HepG2 (cell line): ENCODE measurements around the gene AP5Z1. TPM values are rescaled to one million over a fixed set of nuclear protein-coding genes. Genes with fewer than 3 reads are reported as not detected.

ENCODE experiments used
- ATAC-seq: fragments of 200-7000 bp; cut with Tn5 transposase; 3 replicates; pipeline ENCODE4 v1.9.1; 2020; ENCODE audit warnings: mild to moderate bottlenecking, moderate library complexity
- BruUV-seq: library from RNA; stranded (reverse); fragments of 400-500 nt; replicated peaks from 2 replicates; lab custom pipeline; 2021; lab: Mats Ljungman, UMichigan
- CTCF ChIA-PET: fragments of 300-600 bp; formaldehyde crosslinking; extraction: SDS; loops from one replicate; lab custom pipeline; 2021; ENCODE audit warnings: low total read pairs, inconsistent platforms, low intra/inter-chr PET ratio; lab: Yijun Ruan, JAX
- POLR2A ChIA-PET: fragments of 350-600 bp; sonication (Branson Sonifier 250); formaldehyde crosslinking; loops from one replicate; lab custom pipeline; 2020; ENCODE audit warnings: antibody characterized with exemption, inconsistent platforms; lab: Yijun Ruan, JAX
- DNase-seq: peaks from one replicate; pipeline ENCODE4 v3.0.0-alpha.2; 2015; ENCODE audit warnings: low spot score
- FAIRE-seq: peaks from 3 replicates; lab custom pipeline; 2011; peaks lifted over from hg19 to GRCh38; lab: Jason Lieb, UNC
- H2AFZ ChIP-seq: one replicate; pipeline ENCODE4 v1.6.1; 2011; ENCODE audit warnings: low read length, inconsistent platforms
- H3K27ac ChIP-seq: fragments of 300-600 bp; 3 replicates; pipeline ENCODE4 v1.8.0; 2011; ENCODE audit warnings: mixed run types, mild to moderate bottlenecking, mixed read lengths, low read length, inconsistent platforms; ENCODE audit not compliant: insufficient read depth; ENCODE audit errors: extremely low read length
- H3K27me3 ChIP-seq, 2 experiments: fragments of 200-600 bp in 1 of 2; 2 replicates in 1 of 2; 3 replicates in 1 of 2; pipeline versions ENCODE4 v1.6.0 to v1.8.0; 2011; ENCODE audit warnings: low read length in 2 of 2, mild to moderate bottlenecking in 2 of 2, moderate library complexity in 2 of 2, inconsistent platforms in 1 of 2; ENCODE audit not compliant: insufficient read depth in 2 of 2, control insufficient read depth in 1 of 2
- H3K36me3 ChIP-seq, 2 experiments: fragments of 200-600 bp in 1 of 2; replicated peaks in 1 of 2; 2 replicates in 1 of 2; 3 replicates in 1 of 2; pipeline versions ENCODE4 v1.5.1 to v1.8.0; 2011; ENCODE audit warnings: low read length in 2 of 2, inconsistent platforms in 1 of 2; ENCODE audit not compliant: insufficient read depth in 2 of 2, control insufficient read depth in 1 of 2
- H3K4me1 ChIP-seq: 2 replicates; pipeline ENCODE4 v1.5.1; 2012; ENCODE audit warnings: low read length, inconsistent platforms; ENCODE audit not compliant: insufficient read depth
- H3K4me2 ChIP-seq: 2 replicates; pipeline ENCODE4 v1.6.0; 2011; ENCODE audit warnings: low read depth, low read length, inconsistent platforms
- H3K4me3 ChIP-seq, 3 experiments: fragments of 200-600 bp in 1 of 3; sonication (generic), shearing (Covaris generic) in 1 of 3; replicated peaks in 1 of 3; 2 replicates each; pipeline ENCODE4 v1.5.1; 2011 to 2016; ENCODE audit warnings: low read length in 3 of 3, inconsistent platforms in 2 of 3, low read depth in 2 of 3, mild to moderate bottlenecking in 2 of 3, control low read depth in 1 of 3, mixed read lengths in 1 of 3; ENCODE audit not compliant: insufficient read depth in 1 of 3
- H3K79me2 ChIP-seq: one replicate; pipeline ENCODE4 v1.6.1; 2011; ENCODE audit warnings: low read length, inconsistent platforms; ENCODE audit not compliant: insufficient read depth
- H3K9ac ChIP-seq: 2 replicates; pipeline ENCODE4 v1.6.0; 2011; ENCODE audit warnings: mild to moderate bottlenecking, low read depth, low read length, inconsistent platforms; ENCODE audit not compliant: insufficient read depth
- H3K9me3 ChIP-seq: 2 replicates; pipeline ENCODE4 v1.5.1; 2012; ENCODE audit warnings: mild to moderate bottlenecking, low read length
- H4K20me1 ChIP-seq: 2 replicates; pipeline ENCODE4 v1.6.0; 2011; ENCODE audit warnings: inconsistent platforms, mild to moderate bottlenecking, low read length, moderate library complexity; ENCODE audit not compliant: insufficient read depth
- CBX1 ChIP-seq: IDR thresholded peaks from one replicate; pipeline ENCODE4 v1.6.1; 2016; ENCODE audit warnings: antibody characterized with exemption, low read depth
- GATAD2A ChIP-seq: IDR thresholded peaks from 2 replicates; pipeline ENCODE4 v1.6.1; 2016
- SP5 ChIP-seq: IDR thresholded peaks from 2 replicates; pipeline ENCODE4 v1.6.1; 2016; ENCODE audit warnings: low read depth, borderline replicate concordance
- TRIM24 ChIP-seq: sonication (generic); formaldehyde crosslinking; IDR thresholded peaks from 2 replicates; pipeline ENCODE4 v1.8.0; 2022; ENCODE audit warnings: mild to moderate bottlenecking, missing genetic modification reagents
- ZFP36L2 ChIP-seq: sonication (generic); formaldehyde crosslinking; IDR thresholded peaks from 2 replicates; pipeline ENCODE4 v1.4.0; 2020; ENCODE audit warnings: missing genetic modification reagents
- WGBS: methylation state at CpG from one replicate; pipeline ENCODE4 v1.1.6; 2017; ENCODE audit warnings: low lambda C conversion rate; 5-methylcytosine and 5-hydroxymethylcytosine counted together
- in situ Hi-C: cut with HindIII; loops from 2 replicates; pipeline ENCODE4 v1.10.0; 2017; ENCODE audit warnings: low pct_unique_long_range_greater_than_20kb; ENCODE audit not compliant: extremely low pct_ligation_motif_present
- intact Hi-C: fragments of 100-400 bp; cut with micrococcal nuclease; formaldehyde crosslinking; loops from one replicate; pipeline ENCODE4 v1.10.0; 2022; ENCODE audit not compliant: unreplicated experiment
- polyA plus RNA-seq, 8 experiments: library from polyadenylated mRNA; depleted of rRNA in 3 of 8; stranded (reverse) in 7 of 8; unstranded in 1 of 8; fragments of >200 nt; fragmentation: Illumina TruSeq in 4 of 8; extraction: Trizol in 4 of 8; gene quantifications; 2 replicates each; pipeline versions ENCODE4 v1.2.1 to v1.2.3, GENCODE V29; 2011 to 2016; ENCODE audit warnings: low read depth in 4 of 8, missing spikeins in 1 of 8, mixed read lengths in 1 of 8; ENCODE audit not compliant: insufficient read depth in 1 of 8
- total RNA-seq, 5 experiments: library from RNA; depleted of rRNA; stranded (reverse); fragments of >200 nt; fragmentation: Illumina TruSeq; extraction: Trizol; gene quantifications; 2 replicates each; pipeline ENCODE4 v1.2.3, GENCODE V29; 2016; ENCODE audit warnings: low read depth in 1 of 5
- TF ChIP-seq, protein P1 (sequence below): sonication (generic); formaldehyde crosslinking; IDR thresholded peaks from 2 replicates; pipeline ENCODE4 v1.4.0; 2020; ENCODE audit warnings: missing genetic modification reagents, borderline replicate concordance
- TF ChIP-seq, protein P2 (sequence below): sonication (generic); formaldehyde crosslinking; IDR thresholded peaks from 2 replicates; pipeline ENCODE4 v1.5.1; 2020; ENCODE audit warnings: mild to moderate bottlenecking, moderate library complexity, missing genetic modification reagents
- TF ChIP-seq, protein P3 (sequence below): sonication (generic); formaldehyde crosslinking; IDR thresholded peaks from 2 replicates; pipeline ENCODE4 v1.8.1; 2023; ENCODE audit warnings: mild to moderate bottlenecking, inconsistent platforms, moderate library complexity, missing genetic modification reagents, borderline replicate concordance
- TF ChIP-seq, protein P4 (sequence below): sonication (generic); formaldehyde crosslinking; IDR thresholded peaks from 2 replicates; pipeline ENCODE4 v1.5.0; 2020; ENCODE audit warnings: mild to moderate bottlenecking, missing genetic modification reagents

AP5Z1 gene
- total and polyA plus RNA-seq, 2 of the 13 experiments (the other 11 are each of a cell fraction or from before 2014, with no cell fraction given): 9.3 to 15.1 TPM

DNA sequence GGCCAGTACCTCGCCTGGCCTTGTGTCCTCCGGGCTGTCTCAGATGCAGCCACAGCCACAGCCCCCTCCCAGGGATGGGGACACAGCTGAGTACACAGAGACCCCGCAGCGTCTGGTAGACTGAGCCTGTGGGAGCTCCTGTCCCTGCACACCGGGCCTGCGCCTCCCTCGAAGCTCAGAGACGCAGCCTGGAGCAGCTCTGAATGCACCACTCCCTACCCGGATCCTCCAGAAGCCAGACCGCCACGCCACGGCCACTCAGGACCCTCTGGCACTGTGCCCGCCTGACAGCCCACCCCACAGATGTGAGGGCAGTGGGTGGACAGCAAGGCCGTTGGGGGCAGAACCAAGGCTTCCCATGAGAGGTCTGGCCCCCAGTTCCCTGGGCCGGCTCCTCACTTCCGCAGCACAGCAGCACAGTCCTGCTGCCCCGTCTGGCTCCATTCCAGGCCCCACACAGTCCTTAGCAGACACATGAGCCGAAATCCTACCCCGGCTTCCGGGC lies 45.6 kb downstream of the AP5Z1 start:
- in situ Hi-C loops: no loop called here
- Histone ChIP-seq H4K20me1 (no peaks in the 10 kb centered on the region), H3K4me3 (no peak overlapping the region), H3K4me2 (no peak overlapping the region), H3K4me1 (0 out of 2 replicates have a peak, but pooled peaks cover under 1% of the 10 kb centered on the region), H3K79me2 (no peaks in the 10 kb centered on the region), H3K27me3 (peaks cover 9 to 72% of the 10 kb centered on the region in 2 experiments; a peak in 4 of 5 replicates), H3K27ac (no peak overlapping the region), H3K36me3 (no peaks in the 10 kb centered on the region), H3K9me3 (no peaks in the 10 kb centered on the region), H2AFZ (no peak overlapping the region), H3K9ac (no peak overlapping the region)
- 13% methylated on average over 3 of the region's 20 CpGs for WGBS
- no peak for ATAC-seq
- DNase-seq: no peak
- intact Hi-C loops: no loop called here
- ChIA-PET POLR2A (no interaction called here), CTCF (no interaction called here)
- no peak for FAIRE-seq
- TF ChIP-seq, protein P1, sequence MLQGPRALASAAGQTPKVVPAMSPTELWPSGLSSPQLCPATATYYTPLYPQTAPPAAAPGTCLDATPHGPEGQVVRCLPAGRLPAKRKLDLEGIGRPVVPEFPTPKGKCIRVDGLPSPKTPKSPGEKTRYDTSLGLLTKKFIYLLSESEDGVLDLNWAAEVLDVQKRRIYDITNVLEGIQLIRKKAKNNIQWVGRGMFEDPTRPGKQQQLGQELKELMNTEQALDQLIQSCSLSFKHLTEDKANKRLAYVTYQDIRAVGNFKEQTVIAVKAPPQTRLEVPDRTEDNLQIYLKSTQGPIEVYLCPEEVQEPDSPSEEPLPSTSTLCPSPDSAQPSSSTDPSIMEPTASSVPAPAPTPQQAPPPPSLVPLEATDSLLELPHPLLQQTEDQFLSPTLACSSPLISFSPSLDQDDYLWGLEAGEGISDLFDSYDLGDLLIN (CRISPR knock-in tag): no peak
- no TSS peak for BruUV-seq

DNA sequence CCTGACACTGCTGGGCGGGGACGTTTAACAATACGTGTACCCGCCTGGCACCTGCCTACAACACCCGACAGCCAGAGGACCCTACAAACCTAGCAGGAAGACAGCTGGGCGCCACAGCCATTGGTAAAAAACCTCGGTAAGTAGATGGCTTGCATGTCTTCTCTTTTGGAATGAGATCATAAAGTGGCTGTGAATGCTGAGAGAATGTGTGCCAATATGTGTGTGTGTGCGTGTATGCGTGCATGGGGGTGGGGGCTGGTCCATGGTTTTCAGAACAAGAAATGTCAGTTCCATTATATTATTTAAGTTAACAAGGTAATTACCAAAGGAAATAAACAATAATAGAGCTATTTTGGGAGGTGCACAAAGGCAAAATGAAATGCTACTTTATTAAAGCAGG lies 47.3 kb downstream of the AP5Z1 start:
- Histone ChIP-seq H3K4me3 (no peak overlapping the region), H3K9me3 (no peaks in the 10 kb centered on the region), H3K36me3 (no peaks in the 10 kb centered on the region), H3K4me1 (no peaks in the 10 kb centered on the region), H3K79me2 (no peaks in the 10 kb centered on the region), H4K20me1 (no peaks in the 10 kb centered on the region), H3K27ac (no peak overlapping the region), H2AFZ (no peak overlapping the region), H3K27me3 (peaks cover 5 to 61% of the 10 kb centered on the region in 2 experiments; a peak in 4 of 5 replicates), H3K4me2 (no peak overlapping the region), H3K9ac (no peak overlapping the region)
- WGBS: 70% methylated on average over 9 of the region's 9 CpGs
- no TSS peak for BruUV-seq
- ATAC-seq (no peak), DNase-seq (no peak), FAIRE-seq (no peak)
- intact Hi-C loops: no loop called here
- ChIA-PET POLR2A (no interaction called here), CTCF (no interaction called here)
- in situ Hi-C loops: no loop called here
- no peak for TF ChIP-seq CBX1
- TF ChIP-seq, protein P2, sequence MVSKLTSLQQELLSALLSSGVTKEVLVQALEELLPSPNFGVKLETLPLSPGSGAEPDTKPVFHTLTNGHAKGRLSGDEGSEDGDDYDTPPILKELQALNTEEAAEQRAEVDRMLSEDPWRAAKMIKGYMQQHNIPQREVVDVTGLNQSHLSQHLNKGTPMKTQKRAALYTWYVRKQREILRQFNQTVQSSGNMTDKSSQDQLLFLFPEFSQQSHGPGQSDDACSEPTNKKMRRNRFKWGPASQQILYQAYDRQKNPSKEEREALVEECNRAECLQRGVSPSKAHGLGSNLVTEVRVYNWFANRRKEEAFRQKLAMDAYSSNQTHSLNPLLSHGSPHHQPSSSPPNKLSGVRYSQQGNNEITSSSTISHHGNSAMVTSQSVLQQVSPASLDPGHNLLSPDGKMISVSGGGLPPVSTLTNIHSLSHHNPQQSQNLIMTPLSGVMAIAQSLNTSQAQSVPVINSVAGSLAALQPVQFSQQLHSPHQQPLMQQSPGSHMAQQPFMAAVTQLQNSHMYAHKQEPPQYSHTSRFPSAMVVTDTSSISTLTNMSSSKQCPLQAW (CRISPR knock-in tag): no peak
- TF ChIP-seq ZFP36L2 (CRISPR knock-in tag): no peak
- TF ChIP-seq SP5 (CRISPR knock-in tag): no peak
- TF ChIP-seq TRIM24 (CRISPR knock-in tag): no peak
- TF ChIP-seq, protein P3, sequence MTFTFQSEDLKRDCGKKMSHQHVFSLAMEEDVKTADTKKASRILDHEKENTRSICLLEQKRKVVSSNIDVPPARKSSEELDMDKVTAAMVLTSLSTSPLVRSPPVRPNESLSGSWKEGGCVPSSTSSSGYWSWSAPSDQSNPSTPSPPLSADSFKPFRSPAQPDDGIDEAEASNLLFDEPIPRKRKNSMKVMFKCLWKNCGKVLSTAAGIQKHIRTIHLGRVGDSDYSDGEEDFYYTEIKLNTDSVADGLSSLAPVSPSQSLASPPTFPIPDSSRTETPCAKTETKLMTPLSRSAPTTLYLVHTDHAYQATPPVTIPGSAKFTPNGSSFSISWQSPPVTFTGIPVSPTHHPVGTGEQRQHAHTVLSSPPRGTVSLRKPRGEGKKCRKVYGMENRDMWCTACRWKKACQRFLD: no peak
- TF ChIP-seq GATAD2A: no peak
- TF ChIP-seq, protein P4, sequence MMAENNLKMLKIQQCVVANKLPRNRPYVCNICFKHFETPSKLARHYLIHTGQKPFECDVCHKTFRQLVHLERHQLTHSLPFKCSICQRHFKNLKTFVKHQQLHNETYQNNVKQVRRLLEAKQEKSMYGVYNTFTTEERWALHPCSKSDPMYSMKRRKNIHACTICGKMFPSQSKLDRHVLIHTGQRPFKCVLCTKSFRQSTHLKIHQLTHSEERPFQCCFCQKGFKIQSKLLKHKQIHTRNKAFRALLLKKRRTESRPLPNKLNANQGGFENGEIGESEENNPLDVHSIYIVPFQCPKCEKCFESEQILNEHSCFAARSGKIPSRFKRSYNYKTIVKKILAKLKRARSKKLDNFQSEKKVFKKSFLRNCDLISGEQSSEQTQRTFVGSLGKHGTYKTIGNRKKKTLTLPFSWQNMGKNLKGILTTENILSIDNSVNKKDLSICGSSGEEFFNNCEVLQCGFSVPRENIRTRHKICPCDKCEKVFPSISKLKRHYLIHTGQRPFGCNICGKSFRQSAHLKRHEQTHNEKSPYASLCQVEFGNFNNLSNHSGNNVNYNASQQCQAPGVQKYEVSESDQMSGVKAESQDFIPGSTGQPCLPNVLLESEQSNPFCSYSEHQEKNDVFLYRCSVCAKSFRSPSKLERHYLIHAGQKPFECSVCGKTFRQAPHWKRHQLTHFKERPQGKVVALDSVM (CRISPR knock-in tag): no peak
